Hepatocyte (in vitro differentiated cells): ENCODE results near the gene SPACA9.

Experiments used
- EZH2 ChIP-seq: fragments of 200-600 bp; sonication (generic); IDR thresholded peaks from 2 replicates; pipeline ENCODE4 v1.6.1; 2016; ENCODE audit warnings: antibody characterized with exemption, mild to moderate bottlenecking, borderline replicate concordance
- TF ChIP-seq, protein P1 (sequence below): fragments of 200-600 bp; sonication (generic); IDR thresholded peaks from 2 replicates; pipeline ENCODE4 v1.5.1; 2016; ENCODE audit warnings: antibody characterized with exemption, mild to moderate bottlenecking; ENCODE audit not compliant: poor library complexity

DNA sequence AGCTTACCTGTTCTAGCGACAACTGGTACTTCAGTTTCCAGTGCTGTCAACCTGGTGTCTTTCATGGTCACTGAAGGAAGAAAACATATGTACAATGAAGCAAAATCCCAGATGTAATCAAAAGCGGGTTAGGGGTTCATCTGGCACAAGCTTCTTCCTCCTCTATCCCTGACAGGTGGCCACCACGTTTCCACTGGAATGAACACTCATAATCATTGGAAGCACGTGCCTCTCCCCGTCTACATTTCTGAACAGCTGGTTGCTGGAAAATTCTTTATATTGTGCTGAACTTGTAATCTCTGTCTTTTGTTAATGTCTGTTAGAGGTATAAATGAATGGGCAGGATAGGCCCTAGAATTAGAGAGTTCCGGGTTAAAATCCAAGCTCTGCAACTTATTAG, 56.3 kb downstream of the SPACA9 start:
- TF ChIP-seq, protein P1, sequence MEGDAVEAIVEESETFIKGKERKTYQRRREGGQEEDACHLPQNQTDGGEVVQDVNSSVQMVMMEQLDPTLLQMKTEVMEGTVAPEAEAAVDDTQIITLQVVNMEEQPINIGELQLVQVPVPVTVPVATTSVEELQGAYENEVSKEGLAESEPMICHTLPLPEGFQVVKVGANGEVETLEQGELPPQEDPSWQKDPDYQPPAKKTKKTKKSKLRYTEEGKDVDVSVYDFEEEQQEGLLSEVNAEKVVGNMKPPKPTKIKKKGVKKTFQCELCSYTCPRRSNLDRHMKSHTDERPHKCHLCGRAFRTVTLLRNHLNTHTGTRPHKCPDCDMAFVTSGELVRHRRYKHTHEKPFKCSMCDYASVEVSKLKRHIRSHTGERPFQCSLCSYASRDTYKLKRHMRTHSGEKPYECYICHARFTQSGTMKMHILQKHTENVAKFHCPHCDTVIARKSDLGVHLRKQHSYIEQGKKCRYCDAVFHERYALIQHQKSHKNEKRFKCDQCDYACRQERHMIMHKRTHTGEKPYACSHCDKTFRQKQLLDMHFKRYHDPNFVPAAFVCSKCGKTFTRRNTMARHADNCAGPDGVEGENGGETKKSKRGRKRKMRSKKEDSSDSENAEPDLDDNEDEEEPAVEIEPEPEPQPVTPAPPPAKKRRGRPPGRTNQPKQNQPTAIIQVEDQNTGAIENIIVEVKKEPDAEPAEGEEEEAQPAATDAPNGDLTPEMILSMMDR, result no peak
- TF ChIP-seq EZH2, result no peak
